Measurements from ENCODE around the gene RNF207.

The RNF207 gene

DNA sequence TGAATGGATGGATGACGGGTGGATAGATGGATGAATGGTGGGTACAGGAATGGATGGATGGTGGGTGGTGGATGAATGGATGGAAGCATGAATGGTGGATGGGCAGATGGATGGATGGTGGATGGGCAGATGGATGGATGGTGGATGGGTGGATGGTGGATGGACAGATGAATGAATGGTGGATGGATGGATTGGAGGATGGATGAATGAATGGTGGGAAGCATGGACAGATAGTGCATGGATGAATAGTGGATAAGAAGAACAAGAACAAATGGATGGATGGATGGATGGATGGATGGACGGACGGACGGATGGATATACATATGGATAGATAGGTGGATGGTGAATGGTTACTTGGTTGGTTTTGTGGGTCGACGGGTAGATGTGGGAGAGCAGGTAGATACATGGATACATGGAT, 30.5 kb upstream of the RNF207 start:
- no peak for DNase-seq

GRCh38 chr1:6176779-6177178, 29.1 kb upstream of the RNF207 start:
- no peak for DNase-seq

DNA sequence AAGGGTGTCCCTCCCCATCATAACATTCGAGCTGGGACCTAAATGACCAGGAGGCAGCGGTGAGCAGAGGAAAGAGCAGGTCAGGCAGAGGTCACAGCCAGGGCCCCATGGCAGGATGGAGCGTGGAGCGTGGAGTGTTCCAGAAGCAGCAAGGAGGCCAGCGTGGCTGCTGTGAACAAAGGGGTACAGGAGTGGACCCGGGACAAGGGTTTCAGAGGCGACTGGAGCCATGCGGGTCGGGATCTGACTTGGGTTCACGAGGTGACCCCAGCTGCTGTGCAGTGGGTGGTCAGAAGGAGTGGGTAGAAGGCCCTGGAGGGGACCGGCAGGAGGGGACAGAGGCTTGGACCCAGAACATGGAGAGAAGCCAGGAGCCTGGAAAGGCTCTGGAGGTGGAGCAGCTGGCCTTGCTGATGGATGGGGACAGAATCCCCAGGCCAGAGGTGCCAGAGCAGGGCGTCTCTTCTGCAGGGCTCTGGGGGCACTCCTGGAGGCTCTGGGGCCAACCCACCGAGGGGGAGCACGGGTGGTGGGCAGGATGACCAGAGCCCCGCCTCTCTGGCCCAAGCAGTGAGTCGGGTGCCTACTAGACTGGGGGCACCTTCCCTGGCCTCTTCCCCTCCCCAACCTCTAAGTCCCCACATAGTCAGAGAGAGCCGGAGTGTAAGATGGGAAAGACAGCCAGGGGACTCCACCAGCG, 28.1 kb upstream of the RNF207 start:
- DNase-seq: no peak

GRCh38 chr1:6178751-6179563, 27.0 kb upstream of the RNF207 start:
- no peak for DNase-seq

- DNase-seq: no peak
Measured at GRCh38 chr1:6179564-6180175, 26.2 kb upstream of the RNF207 start.

DNA sequence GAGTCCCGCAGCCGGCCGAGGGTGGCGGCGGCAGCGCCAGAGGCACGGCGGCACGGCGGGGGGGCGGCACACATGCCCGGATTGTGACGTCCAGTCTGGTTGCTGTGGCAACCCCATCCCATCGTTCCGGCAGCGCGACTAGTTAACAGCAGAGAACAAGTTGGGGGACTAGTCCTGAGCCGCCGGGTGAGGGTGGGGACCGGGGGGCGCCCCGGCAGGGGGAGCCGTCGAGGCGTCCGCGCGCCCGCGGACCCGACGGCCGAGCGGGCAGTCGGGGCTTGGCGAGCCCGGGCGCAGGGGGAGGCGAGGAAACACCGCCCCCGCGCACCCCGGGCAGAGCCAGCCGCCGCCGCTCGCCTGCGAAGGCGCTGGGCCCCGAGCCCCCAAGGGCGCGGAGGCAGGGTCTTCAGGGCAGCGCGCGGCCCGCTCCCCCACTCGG, 25.6 kb upstream of the RNF207 start, which contains the start of gene CHD5:
Gene CHD5 (minus strand): TSS at position 54 of the 439 bp plus-strand sequence. CDS start 298 bp downstream, outside the sequence.
- no peak for DNase-seq

GRCh38 chr1:6180707-6181311, 25.1 kb upstream of the RNF207 start:
- DNase-seq: no peak

DNA sequence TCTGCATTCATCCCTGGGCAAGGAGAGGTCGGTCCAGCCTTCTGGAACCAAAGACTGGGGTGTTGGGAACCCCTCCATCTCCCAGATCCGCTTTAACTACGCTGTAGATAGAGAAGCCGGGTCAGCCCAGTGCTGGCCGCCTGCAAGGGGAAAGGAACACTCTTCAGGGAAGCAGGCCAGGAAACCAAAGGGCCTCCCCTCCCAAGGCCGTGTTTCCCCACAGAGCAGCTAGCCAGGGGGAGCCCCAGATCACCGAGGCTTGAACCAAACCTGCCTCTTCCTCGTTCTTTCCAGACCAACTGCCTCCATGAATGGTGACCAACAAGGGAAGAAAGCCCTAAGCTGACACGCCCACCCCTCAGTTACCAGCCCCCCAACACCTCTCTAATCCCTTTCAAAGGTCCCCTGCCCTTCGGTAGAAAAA, 24.6 kb upstream of the RNF207 start:
- DNase-seq: no peak

DNA sequence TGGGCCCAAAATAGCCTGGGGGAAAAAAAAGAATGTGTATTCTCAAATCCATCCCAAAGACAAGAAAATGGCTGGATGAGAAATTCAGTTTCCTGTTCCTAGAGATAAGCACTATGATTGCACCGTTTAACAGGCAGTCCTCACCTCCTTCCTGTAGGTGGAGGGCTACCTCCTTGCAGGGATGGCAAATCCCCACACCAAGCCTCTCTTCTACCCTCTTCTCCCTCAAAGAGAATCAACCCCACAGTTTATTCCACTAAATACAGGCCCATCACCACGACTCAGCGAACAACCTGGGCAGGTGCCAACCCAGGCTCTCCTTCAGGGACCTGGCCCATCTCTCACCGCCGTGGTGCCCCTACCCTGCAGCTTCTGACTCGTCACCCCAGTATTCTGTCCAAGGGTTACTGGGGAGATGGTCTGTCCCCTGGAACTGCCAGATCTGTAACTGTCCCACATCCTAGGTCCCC, 22.4 kb upstream of the RNF207 start:
- no peak for DNase-seq

DNA sequence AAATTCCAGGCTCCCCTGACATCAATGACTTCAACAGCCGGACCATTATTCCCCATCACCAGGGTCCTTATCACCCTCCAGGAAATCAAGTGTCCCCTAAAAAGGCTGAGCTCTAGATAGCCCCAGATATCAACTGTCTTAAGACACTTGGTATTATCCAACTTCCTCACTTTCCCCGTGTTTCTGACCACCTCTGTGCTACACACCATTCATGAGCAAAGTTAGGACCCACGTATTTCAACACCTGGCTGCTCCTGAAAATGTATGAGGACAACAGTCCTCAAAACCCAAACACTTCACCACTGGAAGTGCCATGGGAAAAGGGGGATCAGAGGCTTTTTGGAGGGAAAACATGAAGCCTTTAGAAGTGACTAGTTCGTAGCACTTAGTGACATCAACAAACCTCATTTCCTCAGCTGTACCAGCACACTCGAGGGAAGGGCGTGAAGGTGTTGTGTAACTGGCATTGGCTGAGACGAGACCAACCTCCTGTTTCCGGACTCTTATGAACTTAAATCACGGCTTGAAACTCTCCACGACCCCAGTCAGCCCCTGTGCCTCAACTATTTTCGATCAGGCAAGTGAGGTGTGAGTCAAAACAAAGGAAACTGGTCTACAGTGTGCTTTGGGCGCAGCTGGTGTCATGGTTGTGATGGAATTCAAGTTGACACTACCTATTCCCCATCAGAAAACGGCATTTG, 21.7 kb upstream of the RNF207 start:
- DNase-seq: no peak

DNA sequence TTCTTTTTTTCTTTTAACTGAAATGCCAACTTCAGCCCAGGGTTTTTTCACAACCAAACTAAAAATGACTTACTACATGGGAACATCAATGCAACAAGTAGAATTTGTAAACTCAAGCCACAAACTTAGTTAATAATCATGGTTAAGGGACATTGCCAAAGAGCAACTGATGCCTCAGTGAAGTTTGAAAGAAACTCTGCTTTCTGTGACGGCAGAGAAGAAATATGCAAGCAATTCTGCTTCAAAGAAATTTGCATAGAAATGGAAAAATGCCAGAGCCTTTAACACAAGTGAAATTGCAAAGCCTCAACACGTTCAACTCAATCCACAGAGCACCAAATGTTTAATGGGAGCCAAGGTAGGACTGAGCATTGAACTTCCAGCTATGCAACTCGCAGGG, 20.8 kb upstream of the RNF207 start:
- DNase-seq: no peak

DNA sequence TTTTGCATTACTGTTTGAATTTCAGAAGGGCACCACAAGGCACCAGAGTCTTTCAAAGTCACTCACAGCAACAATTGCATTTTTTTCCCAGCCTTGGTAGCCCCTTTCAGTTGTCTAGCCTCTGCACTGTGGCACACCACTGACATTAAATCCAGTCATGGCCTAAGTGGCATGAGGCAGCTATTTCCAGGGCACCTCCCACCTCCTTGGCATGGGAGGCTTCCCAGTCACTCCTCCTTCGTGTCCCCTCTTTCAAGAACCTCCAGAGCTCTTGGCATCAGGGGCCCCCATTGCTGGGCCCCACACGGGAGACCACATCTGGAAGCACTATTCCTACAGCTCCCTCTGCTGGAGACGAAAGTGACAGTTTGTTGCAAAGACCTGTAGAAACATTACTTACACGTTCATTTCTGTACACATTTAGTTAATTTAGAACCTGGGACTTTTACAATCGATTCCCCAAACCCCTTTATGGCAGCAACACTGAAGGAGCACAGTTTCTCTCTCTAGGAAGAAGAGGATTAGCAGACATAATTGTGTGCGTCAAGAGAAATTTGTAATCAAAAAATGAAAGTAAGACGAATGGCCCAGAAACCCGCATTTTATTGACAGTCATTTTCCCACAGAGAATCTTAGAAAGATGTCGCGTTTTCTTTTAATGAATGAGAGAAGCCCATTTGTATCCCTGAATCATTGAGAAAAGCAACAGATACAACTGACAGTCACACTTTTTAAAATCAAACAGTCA, 20.1 kb upstream of the RNF207 start:
- no peak for DNase-seq

- no peak for DNase-seq
Measured at GRCh38 chr1:6188466-6188865, 17.5 kb upstream of the RNF207 start.

- no peak for DNase-seq
Measured at GRCh38 chr1:6191968-6192367, 14.0 kb upstream of the RNF207 start.

DNA sequence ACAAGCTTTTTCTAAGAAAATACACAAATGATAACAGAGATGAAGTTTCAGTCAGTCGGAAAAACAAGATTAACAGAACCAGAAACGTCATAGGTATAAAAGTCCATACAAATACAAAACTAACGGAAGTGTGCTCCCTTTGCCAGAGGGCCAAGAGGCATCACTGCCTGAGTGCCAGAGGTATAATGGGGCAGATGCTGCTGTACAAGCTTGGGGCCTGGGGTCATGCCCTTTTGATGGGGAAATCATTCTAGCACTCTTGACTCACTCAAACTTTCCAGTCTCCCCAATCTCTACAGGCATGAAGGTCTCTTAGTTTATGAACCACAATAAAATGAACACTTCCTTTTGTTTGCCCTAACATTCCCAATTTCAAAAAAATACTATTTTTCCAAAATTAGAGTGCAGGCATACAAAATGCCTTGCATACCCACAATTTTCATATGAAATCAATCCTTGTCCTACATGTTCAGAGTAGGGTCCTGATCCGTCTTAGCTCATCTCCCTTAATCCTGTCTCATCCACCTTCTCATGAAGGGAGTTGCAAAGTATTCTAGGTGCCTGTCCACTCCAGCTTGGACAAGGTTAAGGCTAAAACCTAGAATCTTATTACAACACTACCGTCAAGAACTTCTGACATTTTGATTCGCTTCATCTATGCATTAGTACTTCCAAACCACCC, 8.0 kb upstream of the RNF207 start:
- no peak for DNase-seq

- DNase-seq: no peak
Measured at GRCh38 chr1:6198646-6199297, 7.1 kb upstream of the RNF207 start.

DNA sequence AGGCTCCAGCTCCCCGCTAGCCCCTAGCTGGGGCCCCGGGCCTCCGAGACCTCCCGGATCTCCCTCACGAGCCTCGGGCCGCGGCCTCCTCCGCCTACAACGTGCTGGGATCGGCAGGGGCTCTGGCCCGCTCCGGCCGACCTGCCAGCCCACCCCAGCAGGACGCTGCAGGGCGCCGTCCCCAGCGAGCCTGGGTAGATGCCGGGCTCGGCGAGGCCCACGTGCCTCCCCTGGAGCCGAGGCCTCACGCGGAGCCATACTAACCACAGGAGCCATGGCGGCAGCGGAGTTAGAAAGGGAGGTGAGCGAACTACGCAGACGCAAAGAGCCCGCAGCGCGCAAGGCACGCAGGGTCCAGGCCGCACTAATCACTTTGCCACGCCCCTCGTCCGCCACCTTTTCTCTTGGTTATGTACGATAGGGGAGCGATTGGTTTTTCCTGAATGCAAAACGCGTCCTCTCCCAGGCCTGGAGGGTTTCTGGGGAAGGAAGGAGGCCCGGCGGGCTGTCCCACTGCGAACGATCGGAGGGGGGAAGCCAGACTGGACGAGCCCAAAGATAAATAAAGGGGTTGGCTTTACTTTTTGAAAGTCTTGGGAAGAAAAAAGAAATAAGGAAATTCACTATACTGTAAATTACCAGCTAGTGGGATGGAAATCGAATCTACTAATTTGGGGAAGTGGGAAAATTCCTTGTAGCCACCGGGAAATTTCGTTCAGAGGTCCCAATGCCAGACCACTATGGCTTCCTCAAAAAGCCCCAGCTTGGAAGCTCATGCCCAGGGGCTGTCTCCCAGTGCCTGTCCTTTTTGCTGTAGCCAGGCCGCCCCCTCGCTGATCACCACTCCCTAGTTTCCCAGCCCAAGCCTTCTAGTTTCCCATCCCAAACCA, 6.4 kb upstream of the RNF207 start, which contains the start of gene RPL22:
Gene RPL22 (minus strand): TSS at position 298 of the 890 bp plus-strand sequence. CDS start 22 bp downstream, at position 276.
- DNase-seq: peak; percentile 68

DNA sequence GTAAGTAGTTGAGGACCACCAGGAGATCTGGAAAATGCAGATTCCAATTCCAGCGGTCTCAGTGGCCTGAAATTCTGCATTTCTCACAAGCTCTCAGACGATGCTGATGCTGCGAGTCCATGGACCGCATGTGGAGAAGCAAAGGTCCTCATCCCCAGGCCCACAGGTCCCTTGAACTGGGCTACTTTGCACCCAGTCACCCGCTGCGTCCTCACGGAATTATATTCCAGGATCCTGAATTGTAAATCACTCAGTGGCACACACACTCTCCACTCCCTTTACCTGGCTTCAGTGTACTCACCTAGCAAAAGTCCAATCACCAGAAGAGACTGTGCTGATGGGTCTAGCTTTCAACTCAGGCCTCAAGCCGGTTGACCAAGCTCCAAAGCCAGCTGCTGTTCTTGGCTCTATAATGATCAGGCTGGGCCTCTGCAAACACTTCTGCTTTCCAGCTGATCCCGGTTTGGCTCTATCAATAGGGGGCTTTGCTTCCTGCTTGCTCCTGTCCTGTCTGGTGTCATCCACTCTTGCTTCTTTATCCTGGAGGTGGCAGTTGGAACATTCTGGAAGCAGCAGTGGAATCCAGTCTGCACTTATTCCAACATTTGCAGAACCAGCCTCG, 5.6 kb upstream of the RNF207 start:
- no peak for DNase-seq

- DNase-seq: no peak
Measured at GRCh38 chr1:6202256-6202655, 3.7 kb upstream of the RNF207 start.
